Tibial nerve (tissue), 3 donors: ENCODE measurements around the gene KASH5.

Experiments used
- POLR2A ChIP-seq, 2 donors: fragments of 450-650 bp; IDR thresholded peaks; one replicate each; pipeline ENCODE4 v1.6.1; 2017; ENCODE audit warnings: antibody characterized with exemption in 2 of 2, mild to moderate bottlenecking in 2 of 2, moderate library complexity in 2 of 2
- TF ChIP-seq, protein P1 (sequence below), 5 experiments: fragments of 200-600 bp in 3 of 5; fragments of 450-650 bp in 2 of 5; sonication (generic) in 3 of 5; IDR thresholded peaks; one replicate each; pipeline ENCODE4 v1.5.1; 2016 to 2019; ENCODE audit warnings: antibody characterized with exemption in 5 of 5, mild to moderate bottlenecking in 3 of 5, moderate library complexity in 2 of 5

GRCh38 chr19:49414256-49414655, 26.2 kb downstream of the KASH5 start:
- TF ChIP-seq POLR2A (IDR thresholded peaks at IDR 0.05) = no peak
- TF ChIP-seq, protein P1, sequence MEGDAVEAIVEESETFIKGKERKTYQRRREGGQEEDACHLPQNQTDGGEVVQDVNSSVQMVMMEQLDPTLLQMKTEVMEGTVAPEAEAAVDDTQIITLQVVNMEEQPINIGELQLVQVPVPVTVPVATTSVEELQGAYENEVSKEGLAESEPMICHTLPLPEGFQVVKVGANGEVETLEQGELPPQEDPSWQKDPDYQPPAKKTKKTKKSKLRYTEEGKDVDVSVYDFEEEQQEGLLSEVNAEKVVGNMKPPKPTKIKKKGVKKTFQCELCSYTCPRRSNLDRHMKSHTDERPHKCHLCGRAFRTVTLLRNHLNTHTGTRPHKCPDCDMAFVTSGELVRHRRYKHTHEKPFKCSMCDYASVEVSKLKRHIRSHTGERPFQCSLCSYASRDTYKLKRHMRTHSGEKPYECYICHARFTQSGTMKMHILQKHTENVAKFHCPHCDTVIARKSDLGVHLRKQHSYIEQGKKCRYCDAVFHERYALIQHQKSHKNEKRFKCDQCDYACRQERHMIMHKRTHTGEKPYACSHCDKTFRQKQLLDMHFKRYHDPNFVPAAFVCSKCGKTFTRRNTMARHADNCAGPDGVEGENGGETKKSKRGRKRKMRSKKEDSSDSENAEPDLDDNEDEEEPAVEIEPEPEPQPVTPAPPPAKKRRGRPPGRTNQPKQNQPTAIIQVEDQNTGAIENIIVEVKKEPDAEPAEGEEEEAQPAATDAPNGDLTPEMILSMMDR (IDR thresholded peaks at IDR 0.05) = no peak
